Loucy (cell line): ENCODE data around the gene GRID1.

Experiments
- CTCF ChIP-seq: fragments of 200-600 bp; sonication (generic); conservative IDR thresholded peaks from 2 replicates; pipeline ENCODE4 v1.5.1; 2014; ENCODE audit warnings: mild to moderate bottlenecking, antibody characterized with exemption, low read length
- EZH2phosphoT487 ChIP-seq: fragments of 200-600 bp; IDR thresholded peaks from 2 replicates; pipeline ENCODE4 v1.6.1; 2018; ENCODE audit warnings: antibody characterized with exemption, mild to moderate bottlenecking, moderate library complexity, borderline replicate concordance

- TF ChIP-seq CTCF = no peak
- no peak for TF ChIP-seq EZH2phosphoT487
These were observed 6.6 kb downstream of the GRID1 start for GRCh38 chr10:86359954-86360353.
